Measurements from ENCODE around the gene CLBA1. TPM values are rescaled to one million over a fixed set of nuclear protein-coding genes. Genes with fewer than 3 reads are reported as not detected.

CLBA1 gene
- polyA plus RNA-seq, 1 donor from 2014 or later: 1.3 TPM

DNA sequence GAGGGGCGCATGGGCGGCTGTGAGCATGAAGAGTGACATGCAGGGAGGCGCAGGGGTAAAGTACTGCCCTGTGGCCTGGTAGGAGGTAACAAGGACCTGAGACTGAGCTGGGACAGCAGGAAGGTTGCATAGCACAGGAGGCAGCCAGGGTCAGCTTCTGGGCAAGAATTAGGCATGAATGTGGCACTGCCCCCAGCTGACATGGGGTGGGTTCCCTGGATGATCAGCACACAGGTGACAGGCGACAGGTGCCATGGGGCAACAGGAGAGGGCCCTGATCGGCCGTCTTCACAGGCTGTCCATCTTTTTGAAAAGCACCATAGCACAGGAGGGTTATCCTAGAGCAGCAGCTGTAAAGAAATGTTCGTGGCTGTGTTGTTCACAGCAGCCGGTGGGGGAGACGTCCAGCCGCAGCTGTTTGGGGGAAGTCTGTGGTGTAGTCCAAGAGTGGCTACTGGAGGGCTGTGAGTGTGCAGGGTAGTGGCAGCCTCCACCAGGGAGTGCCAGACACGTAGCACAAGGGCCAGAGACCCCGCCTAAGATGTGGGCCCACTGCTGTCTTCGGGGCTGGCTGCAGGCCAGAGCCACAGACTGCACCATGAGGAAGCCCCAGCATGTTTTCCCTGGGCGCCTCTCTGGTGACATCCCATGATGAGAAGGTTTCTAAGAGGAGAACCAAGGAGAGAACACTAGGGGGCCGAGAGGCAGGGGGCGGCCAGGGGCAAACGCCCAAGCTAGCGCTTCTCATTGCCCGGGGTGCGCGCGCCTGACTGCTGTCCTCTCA is 8.4 kb downstream of the CLBA1 start:
- peaks cover 0 to 2% (median 0%) of the 10 kb centered on the region in 3 donors for H3K4me1 Mint-ChIP-seq
- peaks cover 2% of the 10 kb centered on the region for H3K36me3 Mint-ChIP-seq
- H3K27me3 Mint-ChIP-seq: no peaks in the 10 kb centered on the region
- H3K9me3 Mint-ChIP-seq: no peaks in the 10 kb centered on the region
- no peak overlapping the region for H3K27ac Mint-ChIP-seq
- H3K4me3 Mint-ChIP-seq: peak overlapping the region in 1 of 4 donors; percentile 31

DNA sequence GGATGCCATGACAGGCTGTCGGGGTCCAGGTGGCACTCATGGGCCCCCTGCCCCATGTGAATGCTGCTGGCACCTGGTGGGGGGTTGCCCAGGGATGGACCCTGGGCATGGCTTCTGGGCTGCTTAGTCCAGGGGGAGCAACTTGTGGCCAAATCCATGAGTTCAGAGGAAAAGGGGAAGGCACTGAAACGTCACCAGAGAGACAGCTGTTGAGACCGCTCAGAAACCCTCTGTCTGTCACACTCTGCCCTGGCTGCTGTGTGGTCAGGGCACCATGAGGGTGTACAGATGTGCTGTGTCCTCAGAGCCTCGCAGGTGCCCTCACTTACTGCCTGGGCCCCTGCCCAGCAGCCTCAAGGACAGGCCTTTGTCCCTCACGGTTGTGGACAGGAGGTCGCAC is 9.4 kb downstream of the CLBA1 start:
- H3K36me3 Mint-ChIP-seq: peaks cover 2% of the 10 kb centered on the region
- no peaks in the 10 kb centered on the region for H3K9me3 Mint-ChIP-seq
- no peaks in the 10 kb centered on the region for H3K27me3 Mint-ChIP-seq
- peaks cover 0 to 3% (median 0%) of the 10 kb centered on the region in 3 donors for H3K4me1 Mint-ChIP-seq
- no peak overlapping the region for H3K4me3 Mint-ChIP-seq
- no peak overlapping the region for H3K27ac Mint-ChIP-seq

DNA sequence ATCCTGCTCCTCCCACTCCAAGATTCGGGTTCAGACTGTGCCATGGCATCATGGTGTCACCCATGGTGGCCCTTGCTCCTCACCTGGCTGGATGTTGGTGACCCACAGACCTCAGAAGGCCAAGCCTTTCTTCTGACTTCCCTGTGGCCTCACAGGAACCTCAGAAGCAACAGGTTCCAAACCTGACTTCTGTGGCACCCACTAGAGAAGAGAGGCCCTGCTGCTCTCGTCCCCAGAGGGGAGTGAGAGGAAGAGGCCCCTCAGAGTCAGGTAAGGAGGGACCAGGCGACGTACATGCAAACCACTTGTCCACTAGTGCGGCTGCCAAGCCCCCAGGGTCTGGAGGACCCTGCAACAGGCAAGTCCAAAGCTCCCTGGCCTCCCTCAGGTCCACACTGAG is 10.4 kb downstream of the CLBA1 start:
- no peak overlapping the region for H3K27ac Mint-ChIP-seq
- peaks cover 2% of the 10 kb centered on the region for H3K36me3 Mint-ChIP-seq
- H3K9me3 Mint-ChIP-seq: no peaks in the 10 kb centered on the region
- peaks cover 0 to 3% (median 0%) of the 10 kb centered on the region in 3 donors for H3K4me1 Mint-ChIP-seq
- H3K27me3 Mint-ChIP-seq: no peaks in the 10 kb centered on the region
- H3K4me3 Mint-ChIP-seq: no peak overlapping the region

DNA sequence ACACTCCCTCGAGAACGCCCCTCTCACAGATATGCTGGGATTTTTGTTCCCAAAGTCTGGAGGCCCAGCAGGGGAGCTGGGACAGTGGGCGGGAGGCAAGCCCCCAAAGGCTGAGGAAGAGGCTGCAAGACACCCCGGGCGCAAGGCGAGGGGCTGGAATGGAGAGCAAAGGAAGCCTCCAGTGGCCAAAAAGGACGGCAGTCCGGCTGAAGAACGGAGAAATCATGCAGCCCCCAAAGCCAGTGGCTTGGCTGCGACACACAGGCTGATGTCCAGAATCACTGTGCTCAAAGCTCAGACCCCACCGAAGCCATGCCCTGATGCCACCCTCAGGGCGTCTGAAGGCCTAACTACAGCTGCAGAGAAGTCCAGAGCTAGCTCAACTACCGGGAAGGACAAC is 10.9 kb downstream of the CLBA1 start:
- Mint-ChIP-seq H3K27ac (peak overlapping the region in 1 of 3 donors; percentile 67), H3K4me1 (peaks cover 0 to 3% (median 0%) of the 10 kb centered on the region in 3 donors), H3K9me3 (no peaks in the 10 kb centered on the region), H3K36me3 (peaks cover 2% of the 10 kb centered on the region), H3K4me3 (no peak overlapping the region), H3K27me3 (no peaks in the 10 kb centered on the region)

DNA sequence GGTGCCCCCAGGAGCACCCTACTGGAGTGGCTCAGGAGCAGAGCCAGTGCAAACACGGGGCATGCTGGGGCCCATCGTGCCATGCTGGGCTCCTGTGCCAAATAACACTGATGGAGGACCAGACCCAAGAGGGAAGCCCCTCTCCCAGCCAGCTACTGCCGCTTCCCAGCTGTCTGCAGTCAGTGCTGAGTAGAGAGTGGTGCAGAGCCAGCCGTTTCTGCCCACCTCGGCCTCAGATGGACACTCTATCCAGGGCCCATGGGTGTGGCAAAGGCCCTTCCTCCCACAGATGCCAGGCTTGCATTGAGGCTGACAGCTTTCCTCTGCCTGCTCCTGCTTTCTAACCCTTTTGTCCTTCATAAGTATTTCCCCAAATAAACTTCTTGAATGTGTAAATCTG is 13.2 kb downstream of the CLBA1 start:
- H3K27ac Mint-ChIP-seq: no peak overlapping the region
- peaks cover 0 to 3% (median 0%) of the 10 kb centered on the region in 3 donors for H3K4me1 Mint-ChIP-seq
- H3K27me3 Mint-ChIP-seq: no peaks in the 10 kb centered on the region
- H3K4me3 Mint-ChIP-seq: no peak overlapping the region
- peaks cover 2% of the 10 kb centered on the region for H3K36me3 Mint-ChIP-seq
- H3K9me3 Mint-ChIP-seq: no peaks in the 10 kb centered on the region

DNA sequence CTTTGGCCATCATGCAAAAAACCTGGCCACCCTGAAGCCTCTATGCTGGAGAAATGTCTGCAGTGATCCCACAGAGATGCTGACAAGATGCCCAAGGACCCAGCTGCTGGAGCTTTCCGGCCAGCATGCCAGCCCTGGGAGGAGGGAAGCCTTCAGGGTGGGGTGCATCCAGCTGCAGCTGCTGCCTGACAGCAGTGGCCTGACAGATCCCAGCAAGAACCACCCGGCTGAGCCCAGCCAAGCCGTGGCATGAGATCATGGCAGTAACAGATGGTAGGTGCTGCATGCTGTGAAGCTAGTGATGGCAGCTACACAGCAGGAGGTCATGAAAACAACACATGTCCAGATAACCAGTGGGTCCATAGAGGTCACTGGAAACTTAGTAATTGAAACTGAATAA is 13.8 kb downstream of the CLBA1 start:
- no peak overlapping the region for H3K27ac Mint-ChIP-seq
- H3K27me3 Mint-ChIP-seq: no peaks in the 10 kb centered on the region
- H3K4me1 Mint-ChIP-seq: peaks cover 0 to 3% (median 0%) of the 10 kb centered on the region in 3 donors
- no peak overlapping the region for H3K4me3 Mint-ChIP-seq
- peaks cover 2% of the 10 kb centered on the region for H3K36me3 Mint-ChIP-seq
- H3K9me3 Mint-ChIP-seq: no peaks in the 10 kb centered on the region

DNA sequence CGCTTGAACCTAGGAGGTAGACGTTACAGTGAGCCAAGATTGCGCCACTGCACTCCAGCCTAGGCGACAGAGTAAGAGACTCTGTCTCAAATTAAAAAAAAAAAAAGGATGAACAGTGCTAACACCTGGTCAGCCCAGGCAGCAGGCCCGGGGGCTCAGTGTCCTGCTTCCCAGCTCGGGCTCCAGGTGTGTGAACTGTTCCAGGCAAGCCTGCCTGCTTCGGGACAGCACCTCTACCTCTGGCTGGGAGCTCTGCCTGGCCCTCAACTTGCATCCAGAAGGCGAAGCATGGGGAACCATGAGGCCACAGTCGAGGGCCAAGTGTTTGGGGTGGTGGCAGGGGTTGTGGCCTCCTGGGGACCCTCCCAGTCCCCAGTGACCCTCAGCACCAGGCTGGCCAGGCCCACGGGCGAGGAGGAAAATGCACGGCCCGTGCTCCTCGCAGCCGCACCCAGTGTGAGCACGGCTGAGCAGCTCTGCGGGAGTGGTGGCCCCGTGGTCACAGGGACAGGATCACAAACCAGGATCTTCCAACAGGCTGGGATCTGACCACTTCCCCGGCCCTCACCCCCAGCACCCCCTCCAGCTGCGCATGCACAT is 19.8 kb downstream of the CLBA1 start:
- Mint-ChIP-seq H3K9me3 (no peaks in the 10 kb centered on the region), H3K4me3 (no peak overlapping the region), H3K27me3 (no peaks in the 10 kb centered on the region), H3K27ac (no peak overlapping the region), H3K36me3 (no peaks in the 10 kb centered on the region), H3K4me1 (no peaks in the 10 kb centered on the region)

DNA sequence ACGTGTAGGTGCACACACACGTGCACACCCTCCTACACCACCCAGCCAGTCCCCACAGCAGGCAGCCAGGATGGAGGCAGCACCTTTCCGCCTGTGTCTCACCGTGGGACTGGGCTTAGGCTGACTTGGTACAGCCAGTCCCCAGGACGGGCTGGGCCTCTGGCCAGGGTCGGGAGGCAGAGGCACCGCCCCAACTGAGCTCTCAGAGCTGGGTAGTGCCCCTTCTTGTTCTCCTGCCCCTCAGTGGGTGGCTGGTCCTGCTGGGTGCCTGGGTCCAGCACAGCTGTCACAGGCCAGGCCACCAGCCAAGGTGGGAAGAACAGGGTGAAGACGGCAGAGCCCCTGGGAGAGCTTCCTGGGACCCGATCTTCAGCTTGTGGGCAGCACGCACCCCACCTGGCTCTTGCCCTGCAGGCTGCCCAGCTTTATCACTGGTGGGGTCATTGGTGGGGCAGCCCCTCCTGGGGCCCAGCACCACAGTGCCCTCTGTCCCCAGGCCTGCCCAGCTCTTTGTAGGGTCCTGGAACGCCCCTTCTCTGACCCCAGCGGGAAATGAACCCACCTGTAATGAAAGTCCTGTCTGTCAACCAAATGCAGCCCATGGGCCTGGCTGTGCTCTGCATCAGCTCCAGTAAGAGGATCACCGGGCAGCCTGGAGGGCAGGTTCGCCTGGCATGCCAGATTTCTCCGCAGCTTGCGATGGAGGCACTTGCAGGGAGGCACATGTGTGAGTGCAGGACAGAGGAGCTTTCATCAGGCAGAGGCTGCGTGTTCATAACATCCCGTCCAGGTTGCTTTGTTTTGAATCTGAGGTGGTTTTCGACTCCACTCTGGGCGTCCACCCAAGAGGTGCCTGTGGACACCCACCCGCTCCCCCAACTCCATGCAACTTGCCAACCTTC is 20.6 kb downstream of the CLBA1 start:
- H3K27me3 Mint-ChIP-seq: no peaks in the 10 kb centered on the region
- no peak overlapping the region for H3K4me3 Mint-ChIP-seq
- H3K36me3 Mint-ChIP-seq: no peaks in the 10 kb centered on the region
- no peaks in the 10 kb centered on the region for H3K4me1 Mint-ChIP-seq
- no peak overlapping the region for H3K27ac Mint-ChIP-seq
- no peaks in the 10 kb centered on the region for H3K9me3 Mint-ChIP-seq

DNA sequence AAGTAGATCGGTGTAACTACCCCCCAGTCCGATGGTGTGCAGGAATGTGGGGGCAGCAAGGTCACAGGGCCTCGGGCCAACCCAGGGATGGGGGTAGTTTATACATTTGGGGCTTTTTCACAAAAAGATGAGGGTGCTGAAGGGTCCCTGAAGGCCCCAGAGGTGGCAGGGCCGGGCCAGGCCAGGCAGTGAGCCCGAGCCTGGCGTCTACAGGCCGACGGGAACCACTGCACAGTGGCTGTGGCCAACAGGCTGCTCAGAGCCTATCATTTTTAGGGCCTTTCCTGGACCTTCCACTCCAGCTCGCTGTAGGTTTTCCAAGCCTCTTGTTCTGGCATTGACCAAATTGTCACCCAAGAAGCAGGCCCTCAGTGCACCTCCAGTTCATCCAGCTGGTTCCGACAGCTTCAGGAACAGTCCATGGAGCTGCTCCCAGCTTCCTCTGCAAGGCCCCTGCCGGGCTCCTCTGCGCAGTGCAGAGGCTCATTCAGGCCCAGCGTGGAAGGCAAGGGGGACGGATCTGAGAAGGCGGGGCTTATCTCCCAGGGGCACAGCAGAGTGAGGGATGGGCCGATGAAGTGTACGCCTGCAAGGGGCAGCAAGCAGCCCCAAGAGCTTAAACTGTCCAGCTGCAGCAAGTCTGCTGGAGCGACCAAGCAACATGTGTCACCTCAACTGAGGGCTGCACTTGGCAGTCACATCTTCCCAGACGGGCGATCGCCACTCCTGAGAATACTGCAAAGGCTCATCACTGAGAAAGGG is 21.4 kb downstream of the CLBA1 start:
- Mint-ChIP-seq H3K4me3 (no peak overlapping the region), H3K27me3 (no peaks in the 10 kb centered on the region), H3K4me1 (peaks cover 0 to under 1% (median 0%) of the 10 kb centered on the region in 3 donors), H3K27ac (no peak overlapping the region), H3K9me3 (no peaks in the 10 kb centered on the region), H3K36me3 (no peaks in the 10 kb centered on the region)

DNA sequence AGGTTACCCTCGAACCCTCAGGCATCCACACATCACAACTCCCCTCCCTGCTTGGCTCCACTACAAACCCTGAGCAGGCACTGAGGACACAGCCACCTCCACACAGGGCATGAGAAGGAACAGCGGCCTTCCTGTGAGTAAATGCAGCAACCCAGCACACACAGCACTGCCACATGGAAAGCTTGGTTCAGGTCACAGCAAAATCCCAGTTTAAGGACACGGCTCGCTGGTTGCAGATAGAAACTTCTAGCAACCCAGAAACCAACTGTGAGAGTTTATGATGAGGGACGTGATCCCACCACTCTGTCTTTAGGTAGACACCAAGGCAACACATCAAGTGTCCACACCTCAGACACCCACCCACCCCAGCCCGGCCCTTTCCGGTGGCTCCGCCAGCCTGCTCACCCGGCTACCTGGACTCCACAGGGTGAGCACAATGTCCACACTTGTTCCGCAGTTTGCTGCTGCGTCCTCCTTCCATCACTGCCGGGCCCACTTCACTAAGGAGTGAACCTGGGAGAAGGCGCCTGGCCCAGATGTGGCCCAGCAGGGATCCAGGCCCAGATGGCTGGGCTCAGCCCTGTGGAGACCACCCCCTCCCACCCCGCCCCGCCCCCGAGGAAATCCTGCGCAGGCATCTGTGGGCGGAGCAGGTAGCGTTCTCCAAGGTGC is 22.1 kb downstream of the CLBA1 start:
- peak overlapping the region in 1 of 3 donors; percentile 47 for H3K27ac Mint-ChIP-seq
- no peak overlapping the region for H3K4me3 Mint-ChIP-seq
- no peaks in the 10 kb centered on the region for H3K27me3 Mint-ChIP-seq
- no peaks in the 10 kb centered on the region for H3K9me3 Mint-ChIP-seq
- no peaks in the 10 kb centered on the region for H3K36me3 Mint-ChIP-seq
- H3K4me1 Mint-ChIP-seq: peaks cover 0 to 7% (median 4%) of the 10 kb centered on the region in 3 donors

DNA sequence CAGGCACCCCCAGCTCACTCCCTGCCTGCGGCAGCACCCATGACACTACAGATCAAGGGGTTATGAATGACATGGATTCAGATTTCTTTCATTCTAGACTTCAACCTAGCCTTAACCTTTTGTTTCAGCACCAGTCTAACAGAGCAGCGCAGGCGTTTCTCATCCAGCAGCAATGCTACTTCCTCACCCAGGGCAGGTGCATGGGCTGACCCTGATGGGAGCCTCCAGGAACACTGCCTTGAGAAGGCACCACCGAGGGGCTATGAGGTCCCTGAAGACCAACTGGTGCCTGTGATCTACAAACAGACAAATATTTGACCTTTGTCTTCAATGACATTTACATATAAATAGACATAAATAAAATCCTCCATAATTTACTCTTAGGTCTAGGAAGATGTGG is 24.5 kb downstream of the CLBA1 start:
- Mint-ChIP-seq H3K9me3 (no peaks in the 10 kb centered on the region), H3K4me3 (no peak overlapping the region)

DNA sequence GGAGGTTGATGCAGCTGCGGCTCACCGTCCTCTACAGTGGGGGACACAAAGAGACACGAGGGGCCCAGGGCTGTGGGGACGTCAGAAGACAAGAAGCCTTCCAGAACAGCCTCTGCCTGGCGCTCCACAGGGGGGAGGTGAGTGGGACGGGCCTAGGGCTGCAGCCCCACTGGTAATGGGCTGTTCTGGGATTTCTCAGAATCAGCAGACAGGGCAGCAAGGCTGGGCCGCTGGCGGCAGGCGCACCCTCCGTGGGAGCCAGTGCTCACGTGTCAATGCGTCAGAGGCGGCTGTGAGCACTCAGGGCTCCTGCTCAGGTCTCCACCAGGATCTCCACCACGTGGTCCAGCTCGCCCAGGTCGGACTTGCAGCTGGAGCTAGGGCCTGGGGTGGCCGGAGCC is 25.3 kb downstream of the CLBA1 start:
- Mint-ChIP-seq H3K4me1 (peaks cover 18 to 26% (median 24%) of the 10 kb centered on the region in 3 donors), H3K4me3 (no peak overlapping the region), H3K27me3 (no peaks in the 10 kb centered on the region), H3K27ac (no peak overlapping the region), H3K36me3 (no peaks in the 10 kb centered on the region), H3K9me3 (no peaks in the 10 kb centered on the region)

More for the DNA sequence above, 24.5 kb downstream of the CLBA1 start:
- Mint-ChIP-seq H3K36me3 (no peaks in the 10 kb centered on the region), H3K4me1 (peaks cover 12 to 21% (median 18%) of the 10 kb centered on the region in 3 donors), H3K27me3 (no peaks in the 10 kb centered on the region), H3K27ac (no peak overlapping the region)

DNA sequence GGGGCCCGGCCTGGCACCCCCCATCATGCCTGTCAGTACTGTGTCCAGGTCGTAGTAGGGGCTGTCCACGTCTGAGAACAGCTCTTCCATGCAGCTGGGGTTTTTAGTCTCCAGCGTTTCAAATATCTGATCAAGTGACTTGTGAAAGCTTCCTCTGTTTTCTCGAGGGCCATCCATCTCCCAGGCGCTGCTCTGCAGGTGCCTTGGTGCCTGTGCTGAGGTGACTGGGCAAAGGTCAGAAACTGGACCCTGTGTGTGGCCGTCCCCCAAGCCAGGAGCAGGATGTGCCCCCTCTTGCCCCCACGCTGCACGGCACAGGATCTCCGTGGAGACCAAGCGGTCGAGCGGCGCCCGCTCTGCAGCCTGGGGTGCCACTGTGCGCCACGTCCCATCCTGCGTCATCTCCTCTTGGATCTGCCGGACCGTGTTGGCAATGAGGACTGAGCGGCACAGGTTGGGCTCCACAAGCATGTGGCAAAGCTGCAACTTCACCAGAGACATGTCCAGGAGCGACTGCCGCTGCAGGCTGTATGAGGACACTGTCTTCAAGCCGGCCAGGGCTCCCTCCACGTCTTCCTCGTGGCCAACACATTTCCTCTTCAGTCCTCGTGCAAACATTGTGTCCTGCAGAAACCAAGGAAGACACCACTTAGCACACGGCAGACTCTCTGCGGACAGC is 25.9 kb downstream of the CLBA1 start:
- H3K27ac Mint-ChIP-seq: peak overlapping the region in 1 of 3 donors; percentile 26
- H3K4me3 Mint-ChIP-seq: no peak overlapping the region
- no peaks in the 10 kb centered on the region for H3K36me3 Mint-ChIP-seq
- H3K9me3 Mint-ChIP-seq: no peaks in the 10 kb centered on the region
- H3K27me3 Mint-ChIP-seq: no peaks in the 10 kb centered on the region
- peaks cover 24 to 30% (median 29%) of the 10 kb centered on the region in 3 donors for H3K4me1 Mint-ChIP-seq
